Tibial artery (tissue), 4 donors: Measurements from ENCODE around the gene SNAPC4.

ENCODE experiments used
- DNase-seq, 2 donors: peaks; one replicate each; pipeline ENCODE4 v3.0.0-alpha.2; 2019
- H3K27ac ChIP-seq, 2 donors: fragments of 200-600 bp; sonication (generic) in 1 of 2; 1 replicate in 1 of 2; 2 replicates in 1 of 2; pipeline ENCODE4 v1.5.1; 2018 to 2019; ENCODE audit warnings: mild to moderate bottlenecking in 1 of 2
- H3K27me3 ChIP-seq, 2 donors: fragments of 200-600 bp; sonication (generic) in 1 of 2; one replicate each; pipeline versions ENCODE4 v1.5.1 to v1.6.0; 2016 to 2019
- H3K36me3 ChIP-seq, 3 donors: fragments of 200-600 bp; sonication (generic) in 2 of 3; one replicate each; pipeline ENCODE4 v1.5.1; 2016 to 2019; ENCODE audit warnings: mild to moderate bottlenecking in 2 of 3
- H3K4me1 ChIP-seq, 4 donors: fragments of 200-600 bp; sonication (generic) in 2 of 4; 1 replicate in 3 of 4; 2 replicates in 1 of 4; pipeline ENCODE4 v1.5.1; 2016 to 2019
- H3K4me3 ChIP-seq, 2 donors: fragments of 200-600 bp; sonication (generic) in 1 of 2; 1 replicate in 1 of 2; 2 replicates in 1 of 2; pipeline ENCODE4 v1.5.1; 2018 to 2019; ENCODE audit warnings: mild to moderate bottlenecking in 2 of 2
- H3K9me3 ChIP-seq, 3 donors: fragments of 200-600 bp; sonication (generic) in 1 of 3; one replicate each; pipeline ENCODE4 v1.5.1; 2016 to 2019
- intact Hi-C: fragments of 100-400 bp; cut with DNase I; formaldehyde crosslinking; loops from one replicate; pipeline ENCODE4 v1.15.0; 2023; ENCODE audit warnings: low total_unique reads
- TF ChIP-seq, protein P1 (sequence below), 2 experiments: fragments of 200-600 bp in 1 of 2; fragments of 450-650 bp in 1 of 2; IDR thresholded peaks; one replicate each; pipeline ENCODE4 v1.5.1; 2017 to 2019; ENCODE audit warnings: antibody characterized with exemption in 2 of 2, mild to moderate bottlenecking in 1 of 2, moderate library complexity in 1 of 2

The SNAPC4 gene

DNA sequence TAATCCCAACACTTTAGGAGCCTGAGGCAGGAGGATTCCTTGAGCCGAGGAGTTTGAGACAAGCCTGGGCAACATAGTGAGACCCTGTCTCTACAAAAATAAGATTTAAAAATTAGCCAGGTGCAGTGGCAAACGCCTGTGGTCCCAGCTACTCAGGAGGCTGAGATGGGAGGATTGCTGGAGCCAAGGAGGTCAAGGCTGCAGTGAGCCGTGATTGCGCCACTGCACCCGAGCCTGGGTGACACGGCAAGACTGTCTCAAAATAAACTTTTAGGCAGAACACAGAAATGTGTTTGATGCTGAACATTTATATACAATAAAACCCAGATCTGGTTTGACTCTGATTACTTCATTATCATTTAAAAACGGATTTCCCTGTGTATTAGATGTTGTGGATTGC lies 5.5 kb upstream of the SNAPC4 start:
- no peak for DNase-seq
- Histone ChIP-seq H3K27ac (no peak overlapping the region), H3K4me3 (no peak overlapping the region), H3K4me1 (peaks cover 0 to 16% (median 14%) of the 10 kb centered on the region in 4 donors), H3K9me3 (no peaks in the 10 kb centered on the region), H3K36me3 (peaks cover 19 to 60% (median 44%) of the 10 kb centered on the region in 3 donors), H3K27me3 (no peaks in the 10 kb centered on the region)
- TF ChIP-seq, protein P1, sequence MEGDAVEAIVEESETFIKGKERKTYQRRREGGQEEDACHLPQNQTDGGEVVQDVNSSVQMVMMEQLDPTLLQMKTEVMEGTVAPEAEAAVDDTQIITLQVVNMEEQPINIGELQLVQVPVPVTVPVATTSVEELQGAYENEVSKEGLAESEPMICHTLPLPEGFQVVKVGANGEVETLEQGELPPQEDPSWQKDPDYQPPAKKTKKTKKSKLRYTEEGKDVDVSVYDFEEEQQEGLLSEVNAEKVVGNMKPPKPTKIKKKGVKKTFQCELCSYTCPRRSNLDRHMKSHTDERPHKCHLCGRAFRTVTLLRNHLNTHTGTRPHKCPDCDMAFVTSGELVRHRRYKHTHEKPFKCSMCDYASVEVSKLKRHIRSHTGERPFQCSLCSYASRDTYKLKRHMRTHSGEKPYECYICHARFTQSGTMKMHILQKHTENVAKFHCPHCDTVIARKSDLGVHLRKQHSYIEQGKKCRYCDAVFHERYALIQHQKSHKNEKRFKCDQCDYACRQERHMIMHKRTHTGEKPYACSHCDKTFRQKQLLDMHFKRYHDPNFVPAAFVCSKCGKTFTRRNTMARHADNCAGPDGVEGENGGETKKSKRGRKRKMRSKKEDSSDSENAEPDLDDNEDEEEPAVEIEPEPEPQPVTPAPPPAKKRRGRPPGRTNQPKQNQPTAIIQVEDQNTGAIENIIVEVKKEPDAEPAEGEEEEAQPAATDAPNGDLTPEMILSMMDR (IDR thresholded peaks at IDR 0.05) = no peak
- intact Hi-C loops = no loop called here

DNA sequence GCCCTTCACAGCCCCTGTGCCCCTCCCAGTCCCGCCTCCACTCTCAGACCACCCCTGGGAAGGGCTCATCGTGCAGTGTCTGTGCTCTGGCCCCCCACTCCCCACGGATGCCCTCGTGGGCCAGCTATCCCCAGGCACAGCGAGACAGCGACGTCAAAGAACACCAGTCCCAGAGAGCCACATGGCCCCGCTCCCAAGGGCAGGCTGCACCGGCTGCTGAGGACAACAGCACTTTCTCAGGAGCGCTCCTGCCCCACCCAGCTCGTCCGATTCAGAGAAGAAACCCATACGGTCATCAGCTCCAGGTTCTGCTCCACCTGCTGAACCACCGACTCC lies 4.8 kb upstream of the SNAPC4 start:
- H3K36me3 ChIP-seq = peaks cover 19 to 60% (median 44%) of the 10 kb centered on the region in 3 donors
- no peak overlapping the region for H3K27ac ChIP-seq
- H3K4me3 ChIP-seq = no peak overlapping the region
- H3K27me3 ChIP-seq = no peaks in the 10 kb centered on the region
- no peak for DNase-seq
- no peaks in the 10 kb centered on the region for H3K9me3 ChIP-seq
- intact Hi-C loops = no loop called here
- TF ChIP-seq, protein P1 (IDR thresholded peaks at IDR 0.05) = no peak
- peaks cover 0 to 16% (median 15%) of the 10 kb centered on the region in 4 donors for H3K4me1 ChIP-seq

DNA sequence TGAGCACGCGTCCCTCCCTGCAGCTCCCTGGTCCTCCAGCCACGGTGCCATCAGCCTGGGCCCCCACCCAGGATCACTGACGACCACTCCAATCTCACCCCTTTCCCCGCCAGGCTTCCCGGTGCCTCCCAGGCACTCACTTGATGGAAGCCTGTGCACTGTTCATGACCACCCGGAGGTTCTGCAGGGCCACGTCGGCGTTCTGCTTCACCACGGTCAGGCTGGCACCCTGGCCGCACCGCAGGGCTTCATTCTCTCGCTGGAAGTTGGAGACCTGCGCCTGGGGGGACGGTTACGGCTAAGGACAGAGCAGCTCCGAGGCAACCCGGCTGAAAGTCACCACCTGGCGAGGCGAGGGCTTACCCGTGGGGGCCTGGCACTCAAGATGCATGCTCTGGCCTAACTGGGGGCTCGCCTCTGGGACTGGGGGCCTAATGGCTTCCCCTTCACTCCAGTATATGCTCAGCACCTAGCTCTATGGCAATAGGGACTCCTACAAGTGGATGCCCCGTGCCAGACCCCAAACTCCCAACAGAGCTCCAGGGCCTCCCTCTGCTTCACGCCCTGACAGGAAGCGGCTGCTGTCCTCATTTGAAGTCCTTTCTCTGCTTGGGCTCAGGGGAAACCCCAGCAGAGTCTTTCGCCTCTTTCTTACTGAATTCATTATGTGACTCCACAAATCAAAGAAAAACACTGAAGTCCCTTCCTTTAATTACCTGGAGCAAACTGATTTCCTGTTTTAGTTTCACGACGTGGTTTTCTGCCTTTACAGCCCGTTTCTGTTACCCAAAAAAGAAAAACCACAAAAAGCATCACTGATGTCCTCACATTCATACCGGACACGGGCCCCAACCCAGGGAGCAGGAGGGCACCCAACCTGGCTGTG lies 4.2 kb upstream of the SNAPC4 start:
- no peak overlapping the region for H3K27ac ChIP-seq
- peaks cover 19 to 60% (median 44%) of the 10 kb centered on the region in 3 donors for H3K36me3 ChIP-seq
- no peaks in the 10 kb centered on the region for H3K27me3 ChIP-seq

DNA sequence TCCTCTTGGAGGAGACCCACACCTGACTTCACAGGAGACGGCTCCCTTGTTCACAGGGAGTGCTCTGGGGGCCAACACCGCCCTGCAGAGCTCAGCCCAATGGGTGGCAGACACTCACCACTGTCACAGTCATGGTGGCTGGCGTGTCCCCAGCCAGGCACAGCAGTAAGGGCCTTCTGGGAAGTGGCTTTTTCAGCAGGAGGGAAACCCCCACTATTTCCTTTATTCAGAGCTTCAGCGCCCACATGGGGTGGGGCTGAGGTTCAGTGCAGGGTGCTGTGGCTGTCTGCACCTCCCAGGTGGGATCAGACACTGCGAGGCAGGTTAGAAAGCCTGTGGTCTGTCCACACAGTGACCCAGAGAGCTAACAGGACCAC lies 3.6 kb upstream of the SNAPC4 start:
- no peak overlapping the region for H3K4me3 ChIP-seq
- peaks cover 19 to 60% (median 44%) of the 10 kb centered on the region in 3 donors for H3K36me3 ChIP-seq
- TF ChIP-seq, protein P1 (IDR thresholded peaks at IDR 0.05) = no peak
- peaks cover 0 to 18% (median 17%) of the 10 kb centered on the region in 4 donors for H3K4me1 ChIP-seq
- intact Hi-C loops = no loop called here
- no peak overlapping the region for H3K27ac ChIP-seq
- H3K27me3 ChIP-seq = no peaks in the 10 kb centered on the region
- no peaks in the 10 kb centered on the region for H3K9me3 ChIP-seq
- no peak for DNase-seq

More for the DNA sequence above, 4.2 kb upstream of the SNAPC4 start:
- H3K9me3 ChIP-seq = no peaks in the 10 kb centered on the region
- DNase-seq = no peak
- TF ChIP-seq, protein P1 (IDR thresholded peaks at IDR 0.05) = no peak
- H3K4me3 ChIP-seq = no peak overlapping the region
- intact Hi-C loops = no loop called here
- H3K4me1 ChIP-seq = peaks cover 0 to 15% (median 13%) of the 10 kb centered on the region in 4 donors

DNA sequence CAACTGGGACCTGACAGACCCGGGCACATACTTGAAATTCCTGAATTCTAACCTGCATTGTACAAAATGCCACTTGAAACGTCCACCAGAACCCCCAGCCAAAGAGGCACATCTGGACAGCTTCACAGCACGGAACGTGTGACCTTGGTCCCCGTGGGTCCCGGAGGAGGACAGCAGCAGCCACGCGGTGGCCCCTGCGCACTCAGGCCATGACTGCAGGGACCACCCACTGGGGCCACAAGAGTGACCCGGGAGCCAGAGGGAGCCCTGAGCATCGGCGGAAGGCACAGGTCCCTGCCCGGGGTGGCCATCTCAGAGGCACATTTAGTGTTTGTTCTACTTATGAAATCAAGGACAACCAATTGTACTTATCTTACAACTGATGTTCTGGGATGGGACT lies 2.1 kb upstream of the SNAPC4 start:
- DNase-seq = no peak
- Histone ChIP-seq H3K36me3 (peaks cover 18 to 63% (median 39%) of the 10 kb centered on the region in 3 donors), H3K9me3 (no peaks in the 10 kb centered on the region), H3K27ac (no peak overlapping the region), H3K4me1 (peaks cover 0 to 26% (median 20%) of the 10 kb centered on the region in 4 donors), H3K4me3 (no peak overlapping the region), H3K27me3 (no peaks in the 10 kb centered on the region)
- TF ChIP-seq, protein P1 (IDR thresholded peaks at IDR 0.05) = no peak
- intact Hi-C loops = no loop called here
